Activated naive CD4-positive, alpha-beta T cell treated with anti-CD3 and anti-CD28 coated beads, Interleukin-2, amount 50 U/mL, for 16 hours (primary cell): ENCODE data around the gene NOTCH2.
"Not testable (repeated sequence)": the region's sequence is repeated elsewhere in the genome, so short reads cannot be mapped to it uniquely, and the experiment has no call there.

Experiments used
- DNase-seq: peaks from one replicate; pipeline ENCODE4 v3.0.0-alpha.2; 2020

The NOTCH2 gene

GRCh38 chr1:120069067-120069919 lies at the start of gene NOTCH2:
Gene NOTCH2 (minus strand): TSS chr1:120069662. CDS start chr1:120069406, 256 bp downstream.
- DNase-seq = peak; percentile 65

GRCh38 chr1:120117371-120118177 lies 48.1 kb upstream of the NOTCH2 start:
- DNase-seq = not testable (repeated sequence)

- not testable (repeated sequence) for DNase-seq
Measured at GRCh38 chr1:120116094-120116493, 46.6 kb upstream of the NOTCH2 start.

- DNase-seq = not testable (repeated sequence)
Measured at GRCh38 chr1:120113134-120113533, 43.7 kb upstream of the NOTCH2 start.

- DNase-seq = not testable (repeated sequence)
Measured at GRCh38 chr1:120112212-120112611, 42.8 kb upstream of the NOTCH2 start.

GRCh38 chr1:120111771-120112170 lies 42.3 kb upstream of the NOTCH2 start:
- not testable (repeated sequence) for DNase-seq

- DNase-seq = not testable (repeated sequence)
Measured at GRCh38 chr1:120111008-120111407, 41.5 kb upstream of the NOTCH2 start.

- DNase-seq = not testable (repeated sequence)
Measured at GRCh38 chr1:120109656-120110055, 40.2 kb upstream of the NOTCH2 start.

- not testable (repeated sequence) for DNase-seq
Measured at GRCh38 chr1:120109180-120109579, 39.7 kb upstream of the NOTCH2 start.

GRCh38 chr1:120105288-120105687 lies 35.8 kb upstream of the NOTCH2 start:
- not testable (repeated sequence) for DNase-seq

GRCh38 chr1:120103768-120104167 lies 34.3 kb upstream of the NOTCH2 start:
- not testable (repeated sequence) for DNase-seq

GRCh38 chr1:120101593-120101992 lies 32.1 kb upstream of the NOTCH2 start:
- DNase-seq = not testable (repeated sequence)

GRCh38 chr1:120100590-120100989 lies 31.1 kb upstream of the NOTCH2 start:
- not testable (repeated sequence) for DNase-seq

- DNase-seq = not testable (repeated sequence)
Measured at GRCh38 chr1:120098986-120099759, 29.7 kb upstream of the NOTCH2 start.

GRCh38 chr1:120096981-120097545 lies 27.6 kb upstream of the NOTCH2 start:
- DNase-seq = not testable (repeated sequence)

GRCh38 chr1:120093548-120094181 lies 24.2 kb upstream of the NOTCH2 start:
- not testable (repeated sequence) for DNase-seq

GRCh38 chr1:120092232-120093218 lies 23.1 kb upstream of the NOTCH2 start:
- not testable (repeated sequence) for DNase-seq

GRCh38 chr1:120090830-120091229 lies 21.4 kb upstream of the NOTCH2 start:
- DNase-seq = not testable (repeated sequence)

- DNase-seq = peak; percentile 44
Measured at GRCh38 chr1:120087959-120088358, 18.5 kb upstream of the NOTCH2 start.

GRCh38 chr1:120069920-120070214 lies 405 bp upstream of the NOTCH2 start:
- not testable (repeated sequence) for DNase-seq

GRCh38 chr1:120068683-120069066 lies 787 bp downstream of the NOTCH2 start:
- peak; percentile 25 for DNase-seq
